Panc1 (cell line): Measurements from ENCODE around the gene PFKFB3.

ENCODE experiments used
- SIN3A ChIP-seq: IDR thresholded peaks from 2 replicates; pipeline ENCODE4 v1.6.1; 2012; ENCODE audit warnings: low read depth, mild to moderate bottlenecking, low read length, moderate library complexity, borderline replicate concordance; ENCODE audit not compliant: insufficient read depth
- TF ChIP-seq, protein P1 (sequence below): fragments of 450-650 bp; IDR thresholded peaks from 2 replicates; pipeline ENCODE4 v1.5.1; 2017; ENCODE audit warnings: mild to moderate bottlenecking

DNA sequence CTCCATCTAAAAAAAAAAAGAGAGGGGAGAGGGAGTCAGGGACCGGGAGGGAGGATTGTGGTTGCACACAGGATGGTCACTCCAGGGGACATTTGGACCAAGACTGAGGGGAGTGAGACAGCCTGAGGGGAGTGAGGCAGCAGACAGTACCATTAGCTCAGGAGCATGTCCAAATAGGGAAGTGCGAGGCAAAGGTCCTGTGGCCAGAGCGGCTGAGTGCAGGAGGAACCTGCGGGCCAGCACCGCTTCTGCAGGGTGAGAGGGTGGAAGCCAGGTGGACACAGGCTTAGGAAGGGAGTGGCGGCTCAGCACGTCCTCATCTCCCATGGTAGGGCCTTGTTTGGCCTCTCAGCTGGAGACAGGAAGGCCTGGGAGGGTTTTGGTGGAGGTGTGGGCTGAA lies 48.9 kb upstream of the PFKFB3 start:
- TF ChIP-seq SIN3A: no peak
- TF ChIP-seq, protein P1, sequence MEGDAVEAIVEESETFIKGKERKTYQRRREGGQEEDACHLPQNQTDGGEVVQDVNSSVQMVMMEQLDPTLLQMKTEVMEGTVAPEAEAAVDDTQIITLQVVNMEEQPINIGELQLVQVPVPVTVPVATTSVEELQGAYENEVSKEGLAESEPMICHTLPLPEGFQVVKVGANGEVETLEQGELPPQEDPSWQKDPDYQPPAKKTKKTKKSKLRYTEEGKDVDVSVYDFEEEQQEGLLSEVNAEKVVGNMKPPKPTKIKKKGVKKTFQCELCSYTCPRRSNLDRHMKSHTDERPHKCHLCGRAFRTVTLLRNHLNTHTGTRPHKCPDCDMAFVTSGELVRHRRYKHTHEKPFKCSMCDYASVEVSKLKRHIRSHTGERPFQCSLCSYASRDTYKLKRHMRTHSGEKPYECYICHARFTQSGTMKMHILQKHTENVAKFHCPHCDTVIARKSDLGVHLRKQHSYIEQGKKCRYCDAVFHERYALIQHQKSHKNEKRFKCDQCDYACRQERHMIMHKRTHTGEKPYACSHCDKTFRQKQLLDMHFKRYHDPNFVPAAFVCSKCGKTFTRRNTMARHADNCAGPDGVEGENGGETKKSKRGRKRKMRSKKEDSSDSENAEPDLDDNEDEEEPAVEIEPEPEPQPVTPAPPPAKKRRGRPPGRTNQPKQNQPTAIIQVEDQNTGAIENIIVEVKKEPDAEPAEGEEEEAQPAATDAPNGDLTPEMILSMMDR: no peak
